Activated naive CD8-positive, alpha-beta T cell treated with anti-CD3 and anti-CD28 coated beads, Interleukin-2, amount 10 ng/mL, durations not matched to agents 7 days and 5 days (primary cell): ENCODE results near the gene TEAD1. TPM values are rescaled to one million over a fixed set of nuclear protein-coding genes. Genes with fewer than 3 reads are reported as not detected.
A peak's percentile ranks its signal among the peaks of the same experiment; 100 is the strongest.
"Not testable (repeated sequence)": the region's sequence is repeated elsewhere in the genome, so short reads cannot be mapped to it uniquely, and the experiment has no call there.

Experiments
- ATAC-seq: fragments of 150-1000 bp; cut with Tn5 transposase; one replicate; pipeline ENCODE4 v1.10.0; 2021; ENCODE audit warnings: low read depth, moderate library complexity
- POLR2A ChIA-PET: fragments of 350-600 bp; sonication (Branson Sonifier 250); formaldehyde crosslinking; loops from one replicate; lab custom pipeline; 2021; ENCODE audit warnings: antibody characterized with exemption; lab: Charles Lee
- DNase-seq: peaks from one replicate; pipeline ENCODE4 v3.0.0; 2021
- H3K27ac Mint-ChIP-seq: one replicate; pipeline ENCODE4 v1.8.0; 2022; ENCODE audit warnings: mild to moderate bottlenecking, mixed read lengths
- H3K27me3 Mint-ChIP-seq: one replicate; pipeline ENCODE4 v1.8.0; 2022; ENCODE audit warnings: mild to moderate bottlenecking, moderate library complexity, mixed read lengths
- H3K36me3 Mint-ChIP-seq: one replicate; pipeline ENCODE4 v1.8.0; 2021; ENCODE audit warnings: mild to moderate bottlenecking, mixed read lengths
- H3K4me1 Mint-ChIP-seq: one replicate; pipeline ENCODE4 v1.8.0; 2021; ENCODE audit warnings: mixed read lengths
- H3K4me3 Mint-ChIP-seq: one replicate; pipeline ENCODE4 v1.8.0; 2022; ENCODE audit warnings: mild to moderate bottlenecking, moderate library complexity, mixed read lengths
- H3K9me3 Mint-ChIP-seq: one replicate; pipeline ENCODE4 v1.8.0; 2021; ENCODE audit warnings: mixed read lengths
- total RNA-seq, 2 experiments: library from RNA; stranded (reverse); gene quantifications; one replicate each; pipeline ENCODE4 v1.2.3, GENCODE V29; 2021

Gene TEAD1
- total RNA-seq, 2 experiments from 2014 or later: not detected

- H3K4me3 Mint-ChIP-seq, POLR2A ChIA-PET, H3K9me3 Mint-ChIP-seq, H3K4me1 Mint-ChIP-seq, H3K36me3 Mint-ChIP-seq, H3K27ac Mint-ChIP-seq, DNase-seq, ATAC-seq: not testable (repeated sequence)
- H3K27me3 Mint-ChIP-seq: peaks cover 25% of the 10 kb centered on the region
Observed at GRCh38 chr11:12877508-12877907, 203.3 kb downstream of the TEAD1 start.

- Mint-ChIP-seq H3K4me3 (no peak overlapping the region), H3K36me3 (no peaks in the 10 kb centered on the region), H3K4me1 (no peaks in the 10 kb centered on the region), H3K9me3 (no peaks in the 10 kb centered on the region), H3K27me3 (peaks cover 15% of the 10 kb centered on the region), H3K27ac (no peak overlapping the region)
- POLR2A ChIA-PET: no interaction called here
- no peak for DNase-seq
- ATAC-seq: no peak
Observed at GRCh38 chr11:12880327-12880726, 206.1 kb downstream of the TEAD1 start.

GRCh38 chr11:12882670-12883069 lies 208.4 kb downstream of the TEAD1 start:
- POLR2A ChIA-PET: no interaction called here
- H3K36me3 Mint-ChIP-seq: no peaks in the 10 kb centered on the region

GRCh38 chr11:12884751-12885318 lies 210.6 kb downstream of the TEAD1 start:
- POLR2A ChIA-PET: interaction anchor here (0.6 kb wide), 1 partner anchor 810 kb away, joined by 4 read pairs; no protein-coding TSS in a partner anchor
- Mint-ChIP-seq H3K27me3 (peaks cover 6% of the 10 kb centered on the region), H3K4me3 (no peak overlapping the region), H3K4me1 (no peaks in the 10 kb centered on the region), H3K9me3 (no peaks in the 10 kb centered on the region), H3K36me3 (no peaks in the 10 kb centered on the region), H3K27ac (no peak overlapping the region)
- DNase-seq (no peak), ATAC-seq (no peak)

More at GRCh38 chr11:12882670-12883069, 208.4 kb downstream of the TEAD1 start:
- DNase-seq: no peak
- Mint-ChIP-seq H3K9me3 (no peaks in the 10 kb centered on the region), H3K4me1 (no peaks in the 10 kb centered on the region), H3K27me3 (peaks cover 1% of the 10 kb centered on the region), H3K27ac (no peak overlapping the region), H3K4me3 (no peak overlapping the region)
- no peak for ATAC-seq

- no peak for ATAC-seq
- Mint-ChIP-seq H3K9me3 (no peaks in the 10 kb centered on the region), H3K36me3 (no peaks in the 10 kb centered on the region), H3K27ac (no peak overlapping the region), H3K27me3 (peaks cover 6% of the 10 kb centered on the region), H3K4me3 (no peak overlapping the region), H3K4me1 (no peaks in the 10 kb centered on the region)
- POLR2A ChIA-PET: interaction anchor here (0.6 kb wide), 1 partner anchor 811 kb away, joined by 4 read pairs; no protein-coding TSS in a partner anchor
- no peak for DNase-seq
Observed at GRCh38 chr11:12885717-12886239, 211.6 kb downstream of the TEAD1 start.

- H3K36me3 Mint-ChIP-seq: no peaks in the 10 kb centered on the region
- POLR2A ChIA-PET: no interaction called here
- H3K27ac Mint-ChIP-seq: no peak overlapping the region
- no peak overlapping the region for H3K4me3 Mint-ChIP-seq
- no peaks in the 10 kb centered on the region for H3K9me3 Mint-ChIP-seq
- DNase-seq: no peak
- peaks cover 6% of the 10 kb centered on the region for H3K27me3 Mint-ChIP-seq
- no peaks in the 10 kb centered on the region for H3K4me1 Mint-ChIP-seq
- no peak for ATAC-seq
Observed at GRCh38 chr11:12886508-12886907, 212.3 kb downstream of the TEAD1 start.

GRCh38 chr11:12888525-12889158 lies 214.4 kb downstream of the TEAD1 start:
- no peak for ATAC-seq

GRCh38 chr11:12889243-12889642 lies 215.0 kb downstream of the TEAD1 start:
- DNase-seq (no peak), ATAC-seq (no peak)
- Mint-ChIP-seq H3K36me3 (no peaks in the 10 kb centered on the region), H3K27me3 (peaks cover 6% of the 10 kb centered on the region), H3K4me1 (no peaks in the 10 kb centered on the region), H3K9me3 (no peaks in the 10 kb centered on the region), H3K4me3 (no peak overlapping the region), H3K27ac (no peak overlapping the region)
- POLR2A ChIA-PET: no interaction called here

More at GRCh38 chr11:12888525-12889158, 214.4 kb downstream of the TEAD1 start:
- no peak overlapping the region for H3K4me3 Mint-ChIP-seq
- no peaks in the 10 kb centered on the region for H3K9me3 Mint-ChIP-seq
- no peaks in the 10 kb centered on the region for H3K4me1 Mint-ChIP-seq
- H3K36me3 Mint-ChIP-seq: no peaks in the 10 kb centered on the region
- peaks cover 6% of the 10 kb centered on the region for H3K27me3 Mint-ChIP-seq
- no peak overlapping the region for H3K27ac Mint-ChIP-seq
- peak; percentile 61 for DNase-seq
- POLR2A ChIA-PET: interaction anchor here (0.5 kb wide), 1 partner anchor 131 kb away, joined by 4 read pairs; no protein-coding TSS in a partner anchor

GRCh38 chr11:12890476-12890875 lies 216.3 kb downstream of the TEAD1 start:
- H3K27me3 Mint-ChIP-seq: peaks cover 6% of the 10 kb centered on the region
- no peak overlapping the region for H3K4me3 Mint-ChIP-seq

GRCh38 chr11:12893787-12894672 lies 219.8 kb downstream of the TEAD1 start:
- DNase-seq: peak; percentile 55
- H3K4me3 Mint-ChIP-seq: no peak overlapping the region
- no peaks in the 10 kb centered on the region for H3K9me3 Mint-ChIP-seq
- peaks cover 19% of the 10 kb centered on the region for H3K27me3 Mint-ChIP-seq
- H3K27ac Mint-ChIP-seq: no peak overlapping the region
- ATAC-seq: no peak
- POLR2A ChIA-PET: no interaction called here
- H3K36me3 Mint-ChIP-seq: no peaks in the 10 kb centered on the region
- no peaks in the 10 kb centered on the region for H3K4me1 Mint-ChIP-seq

More at GRCh38 chr11:12890476-12890875, 216.3 kb downstream of the TEAD1 start:
- no peaks in the 10 kb centered on the region for H3K36me3 Mint-ChIP-seq
- DNase-seq (no peak), ATAC-seq (no peak)
- POLR2A ChIA-PET: no interaction called here
- no peak overlapping the region for H3K27ac Mint-ChIP-seq
- H3K4me1 Mint-ChIP-seq: no peaks in the 10 kb centered on the region
- H3K9me3 Mint-ChIP-seq: no peaks in the 10 kb centered on the region

GRCh38 chr11:12897390-12897789 lies 223.2 kb downstream of the TEAD1 start:
- no peak overlapping the region for H3K27ac Mint-ChIP-seq
- POLR2A ChIA-PET: no interaction called here
- H3K9me3 Mint-ChIP-seq: no peaks in the 10 kb centered on the region
- DNase-seq (no peak), ATAC-seq (no peak)
- H3K4me1 Mint-ChIP-seq: peaks cover 4% of the 10 kb centered on the region
- H3K4me3 Mint-ChIP-seq: no peak overlapping the region
- H3K36me3 Mint-ChIP-seq: no peaks in the 10 kb centered on the region
- peaks cover 18% of the 10 kb centered on the region for H3K27me3 Mint-ChIP-seq

GRCh38 chr11:12897867-12898266 lies 223.6 kb downstream of the TEAD1 start:
- H3K27me3 Mint-ChIP-seq: peaks cover 18% of the 10 kb centered on the region
- H3K27ac Mint-ChIP-seq: no peak overlapping the region
- POLR2A ChIA-PET: no interaction called here

GRCh38 chr11:12900496-12900895 lies 226.3 kb downstream of the TEAD1 start:
- H3K36me3 Mint-ChIP-seq: no peaks in the 10 kb centered on the region
- peaks cover 4% of the 10 kb centered on the region for H3K4me1 Mint-ChIP-seq
- POLR2A ChIA-PET: no interaction called here
- peaks cover 18% of the 10 kb centered on the region for H3K27me3 Mint-ChIP-seq
- no peak for DNase-seq
- no peak for ATAC-seq
- H3K9me3 Mint-ChIP-seq: no peaks in the 10 kb centered on the region
- H3K4me3 Mint-ChIP-seq: no peak overlapping the region
- H3K27ac Mint-ChIP-seq: no peak overlapping the region

More at GRCh38 chr11:12897867-12898266, 223.6 kb downstream of the TEAD1 start:
- H3K36me3 Mint-ChIP-seq: no peaks in the 10 kb centered on the region
- ATAC-seq: no peak
- H3K4me3 Mint-ChIP-seq: no peak overlapping the region
- no peaks in the 10 kb centered on the region for H3K9me3 Mint-ChIP-seq
- no peak for DNase-seq
- H3K4me1 Mint-ChIP-seq: peaks cover 4% of the 10 kb centered on the region
